ENCODE data around the gene FARP1. TPM values are rescaled to one million over a fixed set of nuclear protein-coding genes. Genes with fewer than 3 reads are reported as not detected.

Gene FARP1
- polyA plus RNA-seq, 1 of the 3 experiments (the other 2 are of a cell fraction): 12.0 TPM

- no peak for DNase-seq
- H3K9me2 ChIP-seq: no peaks in the 10 kb centered on the region
- POLR2A ChIA-PET: no interaction called here
- H3K4me3 ChIP-seq (ENCODE audit: low read depth in 2 of 2, low read length in 1 of 2): no peak overlapping the region
- H3K36me3 ChIP-seq (replicated peaks in 1 of 2; ENCODE audit: control insufficient read depth in 1 of 2, insufficient read depth in 2 of 2, low read length in 1 of 2): peaks cover 0 to 5% of the 10 kb centered on the region in 2 experiments
- H3K4me1 ChIP-seq (ENCODE audit: control insufficient read depth in 1 of 2, insufficient read depth in 2 of 2, low read depth in 1 of 2, low read length in 1 of 2): peaks cover 0 to 36% of the 10 kb centered on the region in 2 experiments; a peak in 3 of 4 replicates
- 95% methylated on average over 8 of the region's 13 CpGs for WGBS (ENCODE audit: low lambda C conversion rate)
- H3K9me3 ChIP-seq: no peaks in the 10 kb centered on the region
- no peak for TF ChIP-seq JUND (IDR thresholded peaks at IDR 0.05)
- peaks cover 74% of the 10 kb centered on the region for H3K79me2 ChIP-seq (ENCODE audit: insufficient read depth)
- H3K27ac ChIP-seq (ENCODE audit: low read depth in 2 of 2, low read length in 1 of 2): no peak overlapping the region
- H3K4me2 ChIP-seq: no peak overlapping the region
- H4K20me1 ChIP-seq (ENCODE audit: insufficient read depth): peaks cover 23% of the 10 kb centered on the region
- H3F3A ChIP-seq (replicated peaks; ENCODE audit: insufficient read depth): no peaks in the 10 kb centered on the region
- H3K9ac ChIP-seq: no peak overlapping the region
- no peak overlapping the region for H2AFZ ChIP-seq (ENCODE audit: low read depth)
- no peaks in the 10 kb centered on the region for H3K27me3 ChIP-seq (ENCODE audit: insufficient read depth)
- CTCF ChIA-PET: interaction anchor here (0.5 to 1.2 kb wide), 4 partner anchors 13 to 1191 kb away, joined by 3 read pairs; no protein-coding TSS in a partner anchor
These were observed 351.9 kb downstream of the FARP1 start for GRCh38 chr13:98494769-98495168.

- 79% methylated on average over 14 of the region's 15 CpGs for WGBS (ENCODE audit: low lambda C conversion rate)
- POLR2A ChIA-PET: no interaction called here
- peaks cover 66% of the 10 kb centered on the region for H3K79me2 ChIP-seq (ENCODE audit: insufficient read depth)
- peaks cover 0 to 25% of the 10 kb centered on the region in 2 experiments; a peak in 3 of 4 replicates for H3K4me1 ChIP-seq (ENCODE audit: control insufficient read depth in 1 of 2, insufficient read depth in 2 of 2, low read depth in 1 of 2, low read length in 1 of 2)
- H3K4me3 ChIP-seq (ENCODE audit: low read depth in 2 of 2, low read length in 1 of 2): no peak overlapping the region
- no peak overlapping the region for H3K9ac ChIP-seq
- TF ChIP-seq GATA2 (CRISPR knock-in tag; IDR thresholded peaks at IDR 0.05): no peak
- H2AFZ ChIP-seq (ENCODE audit: low read depth): no peak overlapping the region
- H4K20me1 ChIP-seq (ENCODE audit: insufficient read depth): peaks cover 22% of the 10 kb centered on the region
- no peaks in the 10 kb centered on the region for H3K9me2 ChIP-seq
- DNase-seq: peak; percentile 53
- no peak overlapping the region for H3K4me2 ChIP-seq
- H3K9me3 ChIP-seq: no peaks in the 10 kb centered on the region
- H3K27me3 ChIP-seq (ENCODE audit: insufficient read depth): no peaks in the 10 kb centered on the region
- H3K27ac ChIP-seq (ENCODE audit: low read depth in 2 of 2, low read length in 1 of 2): peak overlapping the region in 1 of 2 experiments; percentile 5; a peak in 2 of 4 replicates
- H3K36me3 ChIP-seq (replicated peaks in 1 of 2; ENCODE audit: control insufficient read depth in 1 of 2, insufficient read depth in 2 of 2, low read length in 1 of 2): peaks cover 0 to 5% of the 10 kb centered on the region in 2 experiments
- H3F3A ChIP-seq (replicated peaks; ENCODE audit: insufficient read depth): no peaks in the 10 kb centered on the region
- CTCF ChIA-PET: interaction anchor here (0.9 to 1.2 kb wide), 5 partner anchors 9 to 177 kb away, joined by 3 to 5 read pairs (median 3); no protein-coding TSS in a partner anchor
These were observed 353.0 kb downstream of the FARP1 start for GRCh38 chr13:98495627-98496478.

GRCh38 chr13:98496479-98496791, 353.5 kb downstream of the FARP1 start:
- POLR2A ChIA-PET: no interaction called here
- no peak overlapping the region for H3K4me2 ChIP-seq
- H3F3A ChIP-seq (replicated peaks; ENCODE audit: insufficient read depth): no peaks in the 10 kb centered on the region
- peaks cover 0 to 21% of the 10 kb centered on the region in 2 experiments; a peak in 3 of 4 replicates for H3K4me1 ChIP-seq (ENCODE audit: control insufficient read depth in 1 of 2, insufficient read depth in 2 of 2, low read depth in 1 of 2, low read length in 1 of 2)
- peaks cover 0 to 5% of the 10 kb centered on the region in 2 experiments for H3K36me3 ChIP-seq (replicated peaks in 1 of 2; ENCODE audit: control insufficient read depth in 1 of 2, insufficient read depth in 2 of 2, low read length in 1 of 2)
- no peaks in the 10 kb centered on the region for H3K9me3 ChIP-seq
- no peaks in the 10 kb centered on the region for H3K9me2 ChIP-seq
- peaks cover 66% of the 10 kb centered on the region for H3K79me2 ChIP-seq (ENCODE audit: insufficient read depth)
- 80% methylated on average over 3 of the region's 3 CpGs for WGBS (ENCODE audit: low lambda C conversion rate)
- H3K27me3 ChIP-seq (ENCODE audit: insufficient read depth): no peaks in the 10 kb centered on the region
- no peak overlapping the region for H2AFZ ChIP-seq (ENCODE audit: low read depth)
- H3K9ac ChIP-seq: no peak overlapping the region
- H3K27ac ChIP-seq (ENCODE audit: low read depth in 2 of 2, low read length in 1 of 2): no peak overlapping the region
- TF ChIP-seq TEAD4 (IDR thresholded peaks at IDR 0.05; ENCODE audit: borderline replicate concordance, insufficient read depth): no peak
- no peak for TF ChIP-seq MEF2A (IDR thresholded peaks at IDR 0.05; ENCODE audit: borderline replicate concordance, low read depth)
- TF ChIP-seq TAF1 (IDR thresholded peaks at IDR 0.05; ENCODE audit: borderline replicate concordance, low read depth, low read length): no peak
- no peak for TF ChIP-seq USF1 (IDR thresholded peaks at IDR 0.05; ENCODE audit: borderline replicate concordance, low read depth)
- no peak for TF ChIP-seq GATA2 (CRISPR knock-in tag; IDR thresholded peaks at IDR 0.05)
- TF ChIP-seq REST (IDR thresholded peaks at IDR 0.05; ENCODE audit: low read depth, low read length): no peak
- TF ChIP-seq RXRA (IDR thresholded peaks at IDR 0.05; ENCODE audit: borderline replicate concordance, low read depth): no peak
- TF ChIP-seq IRF3 (IDR thresholded peaks at IDR 0.05; ENCODE audit: low read depth, low read length): no peak
- no peak for TF ChIP-seq RCOR1 (IDR thresholded peaks at IDR 0.05; ENCODE audit: low read length)
- TF ChIP-seq RFX5 (IDR thresholded peaks at IDR 0.05; ENCODE audit: low read length): no peak
- TF ChIP-seq YY1 (IDR thresholded peaks at IDR 0.05; ENCODE audit: low read depth): no peak
- no peak for TF ChIP-seq ELF1 (IDR thresholded peaks at IDR 0.05)
- no peak for TF ChIP-seq MAX (IDR thresholded peaks at IDR 0.05; ENCODE audit: low read depth)
- no peak for TF ChIP-seq FOXJ3 (CRISPR knock-in tag; IDR thresholded peaks at IDR 0.05)
- DNase-seq: no peak
- no peak overlapping the region for H3K4me3 ChIP-seq (ENCODE audit: low read depth in 2 of 2, low read length in 1 of 2)
- CTCF ChIA-PET: interaction anchor here (1.1 to 1.6 kb wide), 3 partner anchors 8 to 124 kb away, joined by 3 read pairs; no protein-coding TSS in a partner anchor
- H4K20me1 ChIP-seq (ENCODE audit: insufficient read depth): peaks cover 18% of the 10 kb centered on the region
